ENCODE data around the gene FHOD3.
"Not testable (repeated sequence)": the region's sequence is repeated elsewhere in the genome, so short reads cannot be mapped to it uniquely, and the experiment has no call there.

FHOD3 gene

DNA sequence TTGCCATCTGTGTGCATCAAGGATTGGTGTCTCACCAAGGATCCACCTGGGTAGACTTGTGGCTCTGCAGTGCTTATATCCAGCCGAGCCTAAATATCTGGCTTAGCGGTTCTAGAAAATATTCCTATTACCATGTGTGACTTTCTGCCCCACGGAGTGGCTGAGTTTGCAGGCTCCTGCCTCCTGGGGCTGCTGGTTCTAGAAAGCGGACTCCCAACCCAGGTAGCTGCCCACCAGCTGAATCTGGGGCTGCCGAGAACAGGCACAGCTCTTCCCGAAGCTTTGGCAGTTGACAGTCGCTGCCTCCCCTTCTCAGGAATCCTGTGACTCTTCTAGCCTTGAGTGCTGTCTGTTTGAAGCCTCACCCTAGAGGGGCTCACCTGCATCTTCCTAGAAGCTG, 426.7 kb downstream of the FHOD3 start:
- DNase-seq: no peak

- DNase-seq: no peak
These were observed 427.1 kb downstream of the FHOD3 start for GRCh38 chr18:36724591-36725001.

GRCh38 chr18:36728345-36728744, 430.8 kb downstream of the FHOD3 start:
- DNase-seq: no peak

GRCh38 chr18:36729197-36729596, 431.7 kb downstream of the FHOD3 start:
- DNase-seq: no peak

DNA sequence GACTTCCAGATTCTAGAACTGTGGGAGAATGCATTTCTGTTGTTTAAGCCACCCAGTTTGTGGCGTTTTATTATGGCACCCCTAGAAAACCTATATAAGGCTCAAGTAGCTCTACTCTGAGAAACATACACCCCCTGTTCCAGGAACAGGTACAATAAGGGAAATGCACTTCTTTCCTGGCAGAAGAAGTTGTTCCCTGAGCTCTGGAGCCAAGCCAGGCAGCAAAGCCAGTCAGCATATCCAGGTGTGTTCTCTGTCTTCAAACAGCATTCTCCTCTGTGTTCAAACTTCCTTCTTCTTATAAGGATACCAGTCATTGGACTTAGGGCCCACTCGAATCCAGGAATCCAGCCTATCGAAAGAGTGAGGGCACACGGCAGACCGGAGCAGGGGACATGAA, 434.8 kb downstream of the FHOD3 start:
- no peak for DNase-seq

GRCh38 chr18:36733150-36733549, 435.6 kb downstream of the FHOD3 start:
- DNase-seq: no peak

DNA sequence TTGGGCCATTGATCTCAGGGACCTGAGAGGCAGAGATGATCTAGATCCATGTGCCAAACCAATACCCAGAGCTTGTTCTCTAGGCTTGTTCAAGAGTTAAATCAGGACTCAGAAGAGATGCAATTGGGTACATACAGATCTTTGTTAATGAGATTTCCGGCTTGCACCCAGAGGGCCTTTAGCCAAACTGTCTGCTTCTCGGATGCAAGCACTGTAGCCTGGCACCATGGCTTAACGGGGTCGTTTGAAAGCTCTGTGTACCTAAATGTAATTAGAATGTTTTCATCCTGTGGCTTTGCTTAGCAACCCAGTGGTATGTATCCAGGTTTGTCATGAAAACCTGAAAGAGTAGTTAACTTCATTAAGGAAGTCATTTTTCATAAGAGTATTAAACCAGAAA, 437.1 kb downstream of the FHOD3 start:
- no peak for DNase-seq

GRCh38 chr18:36735130-36735529, 437.6 kb downstream of the FHOD3 start:
- no peak for DNase-seq

DNA sequence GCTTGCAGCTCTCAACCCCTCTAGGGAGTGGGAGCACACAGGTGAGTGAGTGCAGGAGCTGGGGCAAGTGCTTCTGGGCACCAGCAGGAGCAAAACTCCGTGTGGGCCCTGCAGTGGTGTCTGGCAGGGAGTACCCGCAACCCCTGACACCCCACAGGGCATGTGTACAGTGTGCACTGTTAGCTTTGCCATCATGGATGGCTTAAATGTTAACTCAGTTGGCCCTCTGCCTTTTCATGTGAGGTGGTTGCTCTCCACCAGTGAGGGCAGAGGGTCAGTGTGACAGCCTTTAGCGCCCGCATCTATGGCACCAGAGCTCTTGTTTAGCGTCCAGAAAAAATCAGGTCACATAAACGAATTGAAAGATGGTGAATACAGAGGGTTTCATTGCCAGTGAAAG, 438.6 kb downstream of the FHOD3 start:
- no peak for DNase-seq

DNA sequence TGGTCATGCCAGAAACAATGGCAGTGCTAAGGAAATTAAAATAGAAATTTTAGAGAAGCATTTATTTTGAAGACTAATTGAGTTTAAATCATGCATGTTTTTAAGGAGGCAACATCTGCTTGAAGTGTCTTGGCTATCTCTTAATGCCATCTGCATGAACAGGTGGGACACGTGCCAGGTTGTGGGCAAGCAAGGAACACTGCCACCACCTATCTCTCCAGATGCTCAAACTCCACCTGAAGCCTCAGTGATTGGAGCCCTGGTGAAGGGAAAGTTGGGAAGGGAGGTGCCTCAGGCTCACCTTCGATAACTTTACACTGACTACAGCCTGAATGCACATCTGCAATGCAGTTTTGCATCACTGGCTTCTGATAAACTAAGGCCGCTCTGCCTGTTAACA, 439.8 kb downstream of the FHOD3 start:
- DNase-seq: no peak

DNA sequence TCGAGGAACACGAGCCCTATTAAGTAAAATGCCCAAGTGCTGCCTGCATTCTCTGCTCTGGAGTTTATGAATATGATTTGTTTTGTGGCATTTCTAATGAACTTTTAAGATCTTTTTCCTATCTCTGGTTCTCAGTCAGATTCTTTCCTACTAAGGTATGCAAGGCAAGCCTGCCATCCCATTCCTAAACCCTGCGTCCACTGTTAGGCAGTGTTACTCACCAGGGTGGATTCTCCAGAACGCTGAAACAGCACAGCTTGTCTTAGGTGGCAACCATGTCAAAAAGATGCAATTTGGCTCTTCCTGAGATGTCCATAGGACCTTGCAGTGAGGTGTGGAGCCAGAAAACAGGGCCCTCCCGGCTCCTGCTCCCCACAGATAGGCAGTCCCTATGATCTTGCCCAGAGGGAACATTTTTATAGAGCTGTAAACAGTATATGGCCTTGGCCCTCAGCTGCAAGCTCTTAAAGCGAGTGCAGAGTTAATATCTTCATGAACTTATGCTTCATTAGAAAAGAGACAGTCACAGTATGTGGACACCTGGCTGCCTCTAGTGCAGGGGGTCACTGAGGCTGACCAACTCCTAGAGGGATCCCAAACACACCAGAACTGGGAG, 446.9 kb downstream of the FHOD3 start:
- DNase-seq: no peak

DNA sequence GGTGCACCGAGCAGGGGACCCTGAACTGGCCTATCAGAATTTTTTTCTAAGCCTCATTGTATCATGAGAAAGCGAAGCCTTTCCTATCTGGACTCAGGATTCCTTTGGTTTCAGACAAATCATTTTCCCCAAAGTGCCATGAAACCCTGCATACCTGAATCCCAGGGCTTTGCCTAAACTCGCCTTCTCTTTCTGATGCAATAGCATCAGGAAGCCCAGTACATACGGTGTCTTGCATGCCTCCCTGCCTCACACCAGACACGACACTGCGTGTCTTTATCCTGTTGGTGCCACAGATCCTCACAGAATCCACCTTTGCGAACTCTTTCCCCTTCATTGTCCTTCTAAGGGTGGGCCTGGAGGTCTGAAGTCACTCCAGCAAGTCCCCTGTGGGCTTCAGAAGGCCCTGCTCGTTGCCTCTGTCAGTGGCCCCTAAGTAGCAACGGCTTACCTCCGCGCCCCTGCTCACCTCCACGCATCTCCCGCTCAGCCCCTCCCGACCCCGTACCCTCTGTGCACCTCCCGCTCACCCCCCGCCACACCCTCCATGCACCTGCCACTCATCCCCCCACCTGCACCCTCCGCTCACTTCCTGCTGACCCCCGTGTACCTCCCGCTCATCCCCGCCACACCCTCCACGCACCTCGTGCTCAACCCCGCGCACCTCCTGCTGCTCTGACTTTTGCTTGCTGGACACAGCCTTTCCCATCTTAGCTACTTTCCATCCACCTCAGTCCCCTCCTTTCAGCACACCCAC, 447.9 kb downstream of the FHOD3 start:
- DNase-seq: no peak

GRCh38 chr18:36752929-36753865, 455.7 kb downstream of the FHOD3 start:
- no peak for DNase-seq

- DNase-seq: no peak
These were observed 458.7 kb downstream of the FHOD3 start for GRCh38 chr18:36756242-36756641.

DNA sequence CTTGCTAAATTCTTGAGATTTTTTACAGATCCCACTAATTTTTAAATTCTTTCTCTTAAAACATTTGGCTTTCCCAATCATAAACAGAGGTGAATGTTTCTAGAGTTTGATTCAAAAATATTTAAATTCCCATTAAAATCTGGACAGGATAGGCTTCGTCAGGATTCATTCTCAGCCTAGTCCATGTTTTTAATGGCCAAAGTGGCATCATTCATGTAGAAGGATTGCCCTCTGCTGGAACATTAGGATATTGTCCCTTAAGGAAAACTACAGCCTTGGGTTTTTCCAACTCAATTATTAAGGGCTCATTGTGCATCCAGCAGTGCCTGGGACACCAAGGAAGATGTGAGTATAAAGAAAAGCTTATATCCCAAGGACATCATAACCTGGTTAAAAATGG, 459.6 kb downstream of the FHOD3 start:
- no peak for DNase-seq

- no peak for DNase-seq
These were observed 460.5 kb downstream of the FHOD3 start for GRCh38 chr18:36757991-36758390.

DNA sequence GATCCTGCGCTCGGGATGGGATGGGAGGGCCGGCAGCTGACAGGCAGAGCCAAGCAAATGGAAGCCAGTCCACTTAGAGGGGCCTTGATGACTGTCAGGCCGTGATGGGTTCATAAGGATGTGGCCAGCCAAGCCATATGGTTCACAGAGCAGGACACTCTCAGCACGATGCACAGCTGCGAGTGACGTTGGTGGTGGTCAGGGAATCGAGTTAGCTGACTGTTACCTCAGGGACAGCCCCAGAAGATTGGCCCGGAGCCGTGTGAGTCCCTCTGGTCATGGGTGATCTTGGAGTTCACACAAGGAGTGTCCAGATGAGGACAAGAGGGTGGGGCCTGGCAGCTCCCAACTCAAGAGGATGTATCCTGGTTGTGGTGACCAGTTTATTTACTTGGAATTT, 461.1 kb downstream of the FHOD3 start:
- DNase-seq: no peak

DNA sequence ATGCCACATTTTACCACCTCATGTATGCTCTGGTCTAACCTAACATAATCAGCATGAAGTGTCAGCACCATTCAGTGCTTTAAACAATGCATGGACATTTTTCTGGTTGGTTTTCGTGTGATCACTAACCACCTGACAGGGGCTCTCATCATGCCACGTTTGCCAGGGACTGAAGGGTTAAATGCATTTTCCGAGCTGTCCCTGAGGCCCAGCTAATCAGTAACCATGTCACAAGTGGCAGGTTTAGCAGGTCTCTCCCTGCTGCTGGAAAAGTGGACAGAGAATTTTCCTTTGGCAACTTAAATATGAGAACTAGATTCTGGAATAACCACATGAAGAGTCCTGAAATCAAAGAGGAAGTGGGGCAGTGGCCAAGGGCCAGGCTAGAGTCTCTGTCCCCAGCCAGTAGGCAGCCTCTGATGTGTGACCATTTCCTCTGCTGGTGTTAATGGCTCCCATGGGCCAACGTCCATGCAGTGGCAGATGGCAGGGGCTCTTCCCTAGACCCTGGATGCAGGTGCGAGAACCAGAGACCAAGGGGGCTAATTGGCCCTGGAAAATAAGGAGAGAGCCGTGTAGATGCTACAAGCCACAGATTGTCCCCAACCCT, 461.8 kb downstream of the FHOD3 start:
- no peak for DNase-seq

GRCh38 chr18:36760598-36760997, 463.1 kb downstream of the FHOD3 start:
- DNase-seq: no peak

DNA sequence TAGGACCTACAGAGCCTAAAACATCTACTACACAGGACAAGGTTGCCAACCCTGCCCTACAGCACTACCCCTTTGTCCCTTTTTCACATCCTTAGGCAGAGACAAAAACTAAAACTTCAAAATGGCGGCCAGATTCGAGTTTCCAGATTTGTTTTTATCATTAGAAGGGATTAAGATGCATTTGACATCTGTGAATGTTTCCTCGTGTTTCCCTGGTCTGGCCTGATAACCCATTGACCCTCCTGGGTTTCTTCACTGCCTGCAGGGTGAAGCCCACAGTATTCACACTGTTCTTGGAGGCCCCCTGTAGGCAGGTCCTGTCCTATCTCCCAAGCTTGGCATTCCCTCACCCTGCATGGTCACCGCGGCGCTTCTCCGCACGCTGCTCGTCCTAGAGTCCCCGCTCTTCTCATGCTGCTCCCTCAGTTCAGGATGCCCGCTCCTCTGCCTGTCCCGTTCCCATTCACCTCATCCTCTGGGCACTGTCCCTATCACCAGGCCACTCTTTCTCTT, 463.7 kb downstream of the FHOD3 start:
- no peak for DNase-seq

- no peak for DNase-seq
These were observed 464.6 kb downstream of the FHOD3 start for GRCh38 chr18:36762074-36762473.

DNA sequence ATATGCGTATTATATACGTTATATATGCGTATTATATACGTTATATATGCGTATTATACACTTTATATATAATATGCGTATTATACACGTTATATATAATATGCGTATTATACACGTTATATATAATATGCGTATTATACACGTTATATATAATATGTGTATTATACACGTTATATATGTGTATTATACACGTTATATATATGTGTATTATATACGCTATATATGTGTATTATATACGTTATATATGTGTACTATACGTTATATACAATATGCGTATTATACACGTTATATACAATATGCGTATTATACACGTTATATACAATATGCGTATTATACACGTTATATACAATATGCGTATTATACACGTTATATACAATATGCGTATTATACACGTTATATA, 465.5 kb downstream of the FHOD3 start:
- DNase-seq: not testable (repeated sequence)

DNA sequence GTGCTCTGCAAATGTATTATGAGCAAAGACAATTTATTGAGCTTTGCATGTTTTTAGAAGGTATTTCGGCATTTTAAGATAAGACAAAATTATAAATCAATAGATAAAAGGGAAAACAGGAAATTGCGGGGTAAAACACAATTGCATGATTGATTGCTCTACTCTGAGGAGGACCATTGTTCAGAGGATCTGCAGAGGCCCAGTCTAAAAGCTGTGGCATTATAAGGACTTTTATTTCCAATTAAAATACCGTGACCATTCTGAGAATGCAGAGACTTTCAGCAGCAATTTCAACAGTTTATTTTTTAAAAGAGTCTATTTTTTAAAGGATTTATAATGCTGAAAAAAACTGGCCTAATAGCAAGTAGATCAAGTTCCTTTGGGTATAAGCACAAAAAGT, 469.3 kb downstream of the FHOD3 start:
- DNase-seq: no peak

All from stimulated activated CD4-positive, alpha-beta T cell treated with anti-CD3 and anti-CD28 coated beads, Interleukin-4, amount 100 ng/mL, for 4 hours (primary cell).